ENCODE results near the gene WNT9B.

Gene WNT9B

DNA sequence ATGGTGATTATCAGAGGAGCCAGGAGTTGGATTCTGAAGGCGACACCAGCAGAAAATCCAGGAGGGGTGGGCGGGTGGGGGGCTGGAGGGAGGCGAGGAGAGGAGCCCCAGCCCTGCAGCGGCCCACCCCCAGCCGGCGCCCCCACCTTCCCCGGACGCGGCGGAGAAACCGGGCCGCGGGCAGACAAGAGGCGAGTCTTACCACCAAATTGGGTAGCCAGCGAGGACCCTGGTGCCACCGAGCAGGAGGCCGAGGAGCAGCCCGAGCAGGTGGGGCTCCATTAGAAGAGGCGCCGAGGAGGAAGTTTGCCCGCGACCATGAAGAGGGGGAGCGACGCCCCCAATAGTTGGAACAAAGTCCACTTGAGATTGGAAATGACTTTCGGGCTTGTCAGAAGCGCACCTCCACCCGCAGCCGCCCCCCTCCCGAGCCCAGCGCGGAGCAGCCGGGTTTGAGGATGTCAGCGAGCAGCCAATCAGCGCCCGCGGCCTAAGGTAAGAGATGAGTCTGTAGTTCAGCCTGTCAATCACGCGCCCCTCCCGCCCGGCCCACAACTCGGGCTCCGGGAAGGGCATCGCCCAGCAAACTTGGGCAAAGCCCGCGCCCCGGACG, 33.0 kb upstream of the WNT9B start, which contains the start of gene WNT3:
TSS of gene WNT3 (minus strand) at position 377 of the 613 bp plus-strand sequence. CDS start at position 282, 95 bp downstream.
- no peak for DNase-seq (ENCODE audit: insufficient read length, low spot score)
- TF ChIP-seq POLR2A (IDR thresholded peaks at IDR 0.05; ENCODE audit: low read depth, low read length): no peak
- no peak for FAIRE-seq

DNA sequence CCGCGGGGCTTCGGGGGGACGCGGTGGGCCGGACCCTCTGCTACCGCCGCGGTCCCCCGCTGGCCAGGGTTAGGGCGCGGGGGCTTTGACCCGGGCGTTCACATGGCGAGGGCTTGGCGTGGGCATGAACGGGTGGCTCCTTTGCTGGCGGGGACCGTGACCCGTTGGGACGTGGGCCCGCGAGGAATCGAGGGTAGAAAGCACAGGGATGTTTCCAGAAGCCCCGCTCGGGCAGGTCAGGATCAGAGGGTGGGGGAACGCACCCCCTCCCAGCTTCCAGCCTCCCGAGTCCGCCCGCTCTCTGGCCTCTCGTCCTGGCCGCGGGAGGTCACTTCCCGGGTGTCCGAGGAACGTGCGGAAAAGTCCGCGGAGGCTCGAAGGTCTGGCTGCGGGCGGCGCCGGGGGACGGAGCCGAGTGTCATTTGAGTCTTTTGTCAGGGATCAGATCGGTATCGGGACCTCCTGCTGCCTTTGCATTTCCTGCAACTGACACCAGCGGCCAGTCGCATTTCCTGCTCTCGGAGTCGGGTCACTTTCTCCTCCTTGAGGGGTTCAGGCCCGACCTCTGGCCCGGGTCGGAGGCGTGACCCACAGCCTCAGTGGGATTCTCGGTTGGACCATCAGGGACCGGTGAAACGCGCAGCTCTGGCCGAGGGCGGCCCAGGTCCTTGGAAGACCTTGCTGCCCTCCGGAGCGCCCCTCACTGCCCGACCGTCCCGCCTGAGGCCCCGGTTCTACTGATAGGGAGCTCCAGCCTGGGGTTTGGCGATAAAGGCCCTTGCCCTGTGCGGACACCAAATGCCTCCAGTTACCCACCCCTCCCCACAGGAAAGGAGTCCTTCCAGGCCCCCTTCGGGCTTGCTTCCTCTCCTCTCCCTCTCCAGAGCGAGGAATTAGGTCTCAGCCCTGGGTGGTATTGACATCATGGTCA, 32.2 kb upstream of the WNT9B start:
- TF ChIP-seq POLR2A (IDR thresholded peaks at IDR 0.05; ENCODE audit: low read depth, low read length): no peak
- DNase-seq (ENCODE audit: insufficient read length, low spot score) (no peak), FAIRE-seq (no peak)

DNA sequence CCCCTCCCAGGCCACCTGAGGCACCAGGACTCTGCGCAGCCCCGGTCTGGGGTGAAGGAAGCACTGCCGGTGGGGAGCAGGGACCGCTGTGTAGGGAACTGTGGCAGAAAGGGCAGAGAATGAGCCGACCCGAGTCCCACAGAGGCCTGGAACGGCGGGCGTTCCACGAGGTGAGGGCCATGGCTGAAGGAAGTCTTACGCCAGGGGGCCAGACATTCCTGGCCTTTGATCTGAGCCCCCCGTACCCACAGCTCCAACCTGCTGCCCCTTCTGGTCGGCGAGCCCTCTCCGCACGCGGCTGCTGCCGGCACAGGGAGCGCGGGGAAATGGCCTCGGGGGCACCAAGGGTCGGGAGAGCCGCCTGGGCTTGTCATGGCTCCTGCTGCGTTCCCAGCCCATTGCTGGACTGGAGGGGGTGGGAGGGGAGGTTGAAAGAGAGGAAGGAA, 31.5 kb upstream of the WNT9B start:
- no peak for FAIRE-seq
- no peak for DNase-seq (ENCODE audit: insufficient read length, low spot score)
- TF ChIP-seq POLR2A (IDR thresholded peaks at IDR 0.05; ENCODE audit: low read depth, low read length): no peak

DNA sequence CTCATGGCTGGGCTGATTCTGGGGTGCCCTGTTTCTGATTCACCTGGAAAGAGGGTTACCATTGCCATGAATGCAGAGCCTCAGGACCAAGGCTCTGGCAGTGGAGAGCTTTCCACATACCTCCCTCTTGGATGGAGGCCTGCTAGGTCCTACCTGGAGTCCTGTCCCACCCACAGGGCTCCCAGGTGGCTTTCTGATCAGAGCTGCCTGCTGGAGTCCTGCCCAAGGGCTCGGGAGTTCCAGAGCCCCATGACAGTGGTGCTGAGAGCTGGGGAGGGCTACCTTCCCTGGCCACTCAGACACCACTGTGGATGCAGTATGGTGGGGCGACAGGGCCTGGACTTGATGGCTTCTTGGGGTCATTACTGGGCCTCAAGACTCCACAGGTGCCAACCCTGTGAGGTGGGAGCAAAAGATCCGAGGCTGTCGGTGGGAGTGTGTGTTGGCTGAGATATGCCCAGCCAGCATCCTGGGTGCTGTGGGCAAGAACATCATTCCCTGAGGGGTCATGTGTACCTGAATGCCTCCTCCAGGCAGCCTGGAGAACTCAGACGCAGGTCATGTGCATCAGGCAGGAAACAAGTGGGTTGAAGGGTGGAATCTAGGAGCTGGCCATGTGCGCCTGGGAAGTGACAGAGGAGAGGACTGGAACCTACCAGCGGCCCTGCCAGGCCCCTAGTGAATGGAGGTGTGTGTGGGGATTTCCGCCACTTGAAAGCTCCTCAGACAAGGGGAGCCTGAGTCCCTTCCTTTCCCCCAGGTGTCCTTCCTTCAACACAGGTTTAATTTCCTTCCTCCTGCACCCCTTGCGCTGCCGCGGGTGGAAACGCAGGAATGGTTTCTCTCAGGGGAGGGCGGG, 30.6 kb upstream of the WNT9B start:
- DNase-seq (ENCODE audit: insufficient read length, low spot score): no peak
- FAIRE-seq: no peak
- no peak for TF ChIP-seq POLR2A (IDR thresholded peaks at IDR 0.05; ENCODE audit: low read depth, low read length)

DNA sequence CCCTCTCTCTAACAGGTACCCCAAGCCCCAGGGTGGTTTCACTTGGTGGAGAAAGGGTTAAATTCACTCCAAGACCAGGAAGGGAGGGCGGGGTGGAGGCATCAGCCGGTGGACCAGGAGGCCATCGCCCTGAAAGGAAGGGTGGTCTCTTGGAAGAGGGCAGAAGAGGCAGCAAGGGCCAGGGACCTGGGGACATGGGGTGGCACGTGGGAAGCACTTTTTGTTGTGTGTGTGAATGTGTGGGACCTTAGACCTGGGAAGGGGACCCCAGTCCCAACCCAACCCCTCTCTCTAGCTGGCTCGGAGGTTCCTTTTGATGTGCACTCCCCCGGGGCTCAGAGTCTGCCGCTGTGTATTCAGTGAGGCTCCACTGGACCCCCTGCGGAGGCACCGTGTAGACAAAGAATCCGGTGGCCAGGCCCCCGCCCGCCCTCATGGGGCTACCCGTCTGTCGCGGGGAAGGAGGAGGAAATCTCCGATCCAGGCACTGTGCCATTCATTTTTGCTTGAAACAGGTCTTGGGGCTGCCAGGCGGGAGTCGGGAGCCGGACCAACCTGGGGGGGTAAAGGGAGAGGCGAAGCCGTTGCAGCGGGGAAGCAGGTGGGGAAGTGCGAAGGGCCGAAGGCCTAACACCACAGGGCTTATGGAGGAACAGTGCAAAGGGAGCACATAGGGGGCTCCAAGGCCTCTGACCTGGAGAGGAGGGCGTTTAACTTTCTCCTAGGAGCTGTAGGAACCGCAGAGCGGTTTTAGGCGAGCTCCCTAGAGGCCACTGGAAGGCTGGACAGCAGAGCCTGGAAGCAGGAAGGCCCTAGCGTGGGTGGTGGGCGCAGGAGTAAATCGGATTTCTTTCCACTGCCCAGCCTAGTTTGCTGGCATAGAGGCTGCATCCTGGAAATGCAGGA, 29.6 kb upstream of the WNT9B start:
- FAIRE-seq (no peak), DNase-seq (ENCODE audit: insufficient read length, low spot score) (no peak)
- no peak for TF ChIP-seq POLR2A (IDR thresholded peaks at IDR 0.05; ENCODE audit: low read depth, low read length)

DNA sequence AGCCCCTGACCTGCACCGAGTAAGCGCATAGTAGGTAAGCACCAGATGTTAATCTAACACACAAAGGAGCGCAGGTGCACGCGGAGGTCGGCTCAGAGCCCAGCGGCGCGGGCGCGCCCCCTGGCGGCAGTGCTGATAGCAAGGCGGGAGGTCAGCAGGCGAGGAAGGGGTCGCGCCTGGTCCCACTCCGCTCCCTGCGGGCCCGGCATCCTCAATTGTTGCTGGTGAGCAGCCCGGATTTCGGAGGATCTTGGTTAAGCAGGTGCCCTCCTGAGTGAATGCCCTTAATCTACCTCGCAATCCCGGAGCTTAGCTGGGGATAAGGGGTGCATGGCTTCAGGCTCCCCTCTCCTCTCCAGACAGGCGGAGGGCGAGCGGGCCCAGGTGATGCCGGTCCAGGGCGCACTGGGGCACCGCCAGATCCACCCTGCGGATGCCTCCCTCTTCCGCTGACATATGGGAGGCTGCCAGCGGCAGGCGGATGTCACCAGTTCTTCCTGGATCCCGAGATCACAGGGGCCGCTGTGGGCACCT, 28.9 kb upstream of the WNT9B start:
- DNase-seq (ENCODE audit: insufficient read length, low spot score) (no peak), FAIRE-seq (no peak)
- no peak for TF ChIP-seq POLR2A (IDR thresholded peaks at IDR 0.05; ENCODE audit: low read depth, low read length)

DNA sequence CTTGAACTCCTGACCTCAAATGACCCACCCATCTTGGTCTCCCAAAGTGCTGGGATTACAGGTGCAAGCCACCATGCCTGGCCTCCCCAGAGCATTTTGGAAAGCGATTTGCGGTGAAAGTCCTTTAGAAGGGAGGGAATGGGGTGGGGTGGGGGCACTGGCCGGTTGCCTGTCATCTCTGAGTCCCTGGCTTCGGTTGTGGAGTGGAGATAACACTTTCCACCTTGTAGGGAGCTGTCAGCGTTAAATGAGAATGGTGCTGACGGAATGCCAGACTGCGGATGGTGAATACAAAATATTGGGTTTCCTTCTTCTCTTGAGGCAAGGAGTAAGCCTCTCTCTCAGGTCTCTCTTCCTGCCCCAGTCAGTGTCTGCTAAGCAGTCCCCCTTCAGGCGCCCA, 27.7 kb upstream of the WNT9B start:
- DNase-seq (ENCODE audit: insufficient read length, low spot score) (no peak), FAIRE-seq (no peak)
- no peak for TF ChIP-seq POLR2A (IDR thresholded peaks at IDR 0.05; ENCODE audit: low read depth, low read length)

DNA sequence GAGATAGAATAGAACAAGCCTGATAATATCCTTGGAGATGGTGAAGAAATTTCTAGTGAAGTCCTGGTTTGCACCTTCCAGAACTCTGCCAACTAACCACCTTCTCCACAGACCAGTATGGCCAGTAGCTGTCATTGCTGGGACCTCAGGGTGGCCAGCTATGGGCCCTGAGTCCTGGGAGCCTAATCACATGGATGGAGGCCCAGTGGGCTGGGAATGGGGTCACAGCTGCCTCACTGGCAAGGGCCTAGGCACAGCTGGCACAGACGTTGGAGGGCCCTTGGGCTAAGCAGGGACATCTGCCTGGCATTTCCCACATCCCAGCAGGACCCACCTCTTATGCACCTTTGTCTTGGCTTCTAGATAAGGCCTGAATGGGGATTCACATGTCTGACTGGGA, 25.3 kb upstream of the WNT9B start:
- DNase-seq (ENCODE audit: insufficient read length, low spot score) (no peak), FAIRE-seq (no peak)
- TF ChIP-seq POLR2A (IDR thresholded peaks at IDR 0.05; ENCODE audit: low read depth, low read length): no peak

DNA sequence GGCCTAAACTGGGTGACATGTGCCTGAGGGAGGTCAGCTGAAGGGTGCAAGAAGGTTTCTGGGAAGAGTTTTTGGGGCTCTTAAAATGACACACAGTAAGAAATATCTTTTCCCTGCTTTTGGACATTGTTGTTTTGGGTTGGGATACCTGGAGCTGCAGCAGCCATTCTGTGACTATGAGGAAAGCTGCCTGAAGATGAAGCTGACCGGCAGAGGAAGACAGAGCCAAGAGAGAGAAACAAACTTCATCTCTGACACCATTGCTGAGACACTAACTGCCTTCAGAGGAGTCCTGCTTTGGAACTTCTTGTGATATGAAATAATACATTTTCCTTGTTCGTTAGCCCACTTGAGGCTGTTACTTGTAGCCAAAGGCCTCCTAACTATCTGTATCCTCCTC, 24.1 kb upstream of the WNT9B start:
- no peak for DNase-seq (ENCODE audit: insufficient read length, low spot score)
- no peak for FAIRE-seq
- no peak for TF ChIP-seq POLR2A (IDR thresholded peaks at IDR 0.05; ENCODE audit: low read depth, low read length)

DNA sequence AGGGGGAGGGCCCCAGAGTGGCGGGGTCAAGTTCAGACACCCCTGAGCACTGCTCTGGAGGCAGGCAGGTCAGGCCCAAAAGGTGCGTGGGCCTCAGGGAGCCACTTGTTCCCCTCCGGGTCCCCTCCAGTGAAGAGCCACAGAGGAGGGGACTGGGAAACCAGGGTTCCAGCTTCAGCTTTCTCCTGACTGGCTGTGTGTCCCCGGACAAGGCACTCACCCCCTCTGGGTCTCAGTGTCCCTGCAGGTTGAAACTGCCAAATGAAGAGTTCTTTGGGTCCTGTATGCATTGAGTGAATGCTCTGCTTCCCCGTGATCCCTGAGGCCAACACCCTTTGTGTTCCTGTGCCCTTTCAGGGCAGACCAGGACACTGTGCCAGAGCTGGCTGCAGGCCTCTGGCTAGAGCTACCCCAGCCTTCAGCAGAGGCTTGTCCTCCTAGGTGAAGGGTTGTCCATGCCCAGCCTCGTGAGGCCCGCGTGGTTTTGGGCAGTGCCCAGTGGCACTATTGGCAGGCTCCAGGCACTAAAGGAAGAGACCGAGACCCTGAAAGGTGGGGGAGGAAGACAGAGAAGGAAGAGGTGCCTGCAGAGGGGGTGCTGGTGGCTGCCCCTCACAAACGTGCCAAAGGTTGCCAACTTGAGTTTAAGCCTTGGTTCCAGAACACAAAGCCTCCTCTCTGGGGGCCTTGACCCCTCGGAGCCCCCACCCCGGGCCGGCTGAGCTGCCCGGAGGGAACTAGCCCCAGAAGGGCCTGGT, 19.6 kb upstream of the WNT9B start:
- TF ChIP-seq POLR2A (IDR thresholded peaks at IDR 0.05; ENCODE audit: low read depth, low read length): no peak
- FAIRE-seq (no peak), DNase-seq (ENCODE audit: insufficient read length, low spot score) (no peak)

DNA sequence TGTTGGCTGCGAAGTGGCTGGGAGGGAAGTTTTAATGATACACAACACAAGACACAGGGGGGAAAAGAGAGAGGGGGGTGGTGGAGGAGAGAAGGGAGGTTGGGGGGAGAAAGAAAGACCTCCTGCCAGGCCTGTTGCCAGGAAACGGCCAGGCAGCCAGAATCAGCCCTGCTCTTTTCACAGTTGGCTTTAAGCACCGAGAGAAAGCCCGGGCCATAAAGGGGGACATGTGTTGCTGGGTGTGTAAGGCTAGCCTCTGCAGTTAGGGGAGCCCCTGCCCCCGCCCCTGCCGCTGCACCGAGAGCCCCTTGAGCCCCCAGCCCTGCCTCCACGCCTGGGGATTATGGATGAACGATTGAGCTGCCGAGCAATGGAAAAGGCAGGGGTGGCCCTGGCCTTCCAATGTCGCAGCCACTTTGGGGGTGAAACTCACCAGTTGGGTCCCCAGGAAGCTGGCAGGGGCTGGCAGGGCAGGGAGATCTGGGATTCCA, 19.0 kb upstream of the WNT9B start:
- FAIRE-seq (no peak), DNase-seq (ENCODE audit: insufficient read length, low spot score) (no peak)
- no peak for TF ChIP-seq POLR2A (IDR thresholded peaks at IDR 0.05; ENCODE audit: low read depth, low read length)
